ENCODE data around the gene BAZ2B. TPM values are rescaled to one million over a fixed set of nuclear protein-coding genes. Genes with fewer than 3 reads are reported as not detected.

The BAZ2B gene
- total and polyA plus RNA-seq, 2 experiments from 2014 or later, result 51.7 to 62.9 TPM

GRCh38 chr2:159381574-159381973 is 234.8 kb downstream of the BAZ2B start (continued):
- TF ChIP-seq, protein P1, sequence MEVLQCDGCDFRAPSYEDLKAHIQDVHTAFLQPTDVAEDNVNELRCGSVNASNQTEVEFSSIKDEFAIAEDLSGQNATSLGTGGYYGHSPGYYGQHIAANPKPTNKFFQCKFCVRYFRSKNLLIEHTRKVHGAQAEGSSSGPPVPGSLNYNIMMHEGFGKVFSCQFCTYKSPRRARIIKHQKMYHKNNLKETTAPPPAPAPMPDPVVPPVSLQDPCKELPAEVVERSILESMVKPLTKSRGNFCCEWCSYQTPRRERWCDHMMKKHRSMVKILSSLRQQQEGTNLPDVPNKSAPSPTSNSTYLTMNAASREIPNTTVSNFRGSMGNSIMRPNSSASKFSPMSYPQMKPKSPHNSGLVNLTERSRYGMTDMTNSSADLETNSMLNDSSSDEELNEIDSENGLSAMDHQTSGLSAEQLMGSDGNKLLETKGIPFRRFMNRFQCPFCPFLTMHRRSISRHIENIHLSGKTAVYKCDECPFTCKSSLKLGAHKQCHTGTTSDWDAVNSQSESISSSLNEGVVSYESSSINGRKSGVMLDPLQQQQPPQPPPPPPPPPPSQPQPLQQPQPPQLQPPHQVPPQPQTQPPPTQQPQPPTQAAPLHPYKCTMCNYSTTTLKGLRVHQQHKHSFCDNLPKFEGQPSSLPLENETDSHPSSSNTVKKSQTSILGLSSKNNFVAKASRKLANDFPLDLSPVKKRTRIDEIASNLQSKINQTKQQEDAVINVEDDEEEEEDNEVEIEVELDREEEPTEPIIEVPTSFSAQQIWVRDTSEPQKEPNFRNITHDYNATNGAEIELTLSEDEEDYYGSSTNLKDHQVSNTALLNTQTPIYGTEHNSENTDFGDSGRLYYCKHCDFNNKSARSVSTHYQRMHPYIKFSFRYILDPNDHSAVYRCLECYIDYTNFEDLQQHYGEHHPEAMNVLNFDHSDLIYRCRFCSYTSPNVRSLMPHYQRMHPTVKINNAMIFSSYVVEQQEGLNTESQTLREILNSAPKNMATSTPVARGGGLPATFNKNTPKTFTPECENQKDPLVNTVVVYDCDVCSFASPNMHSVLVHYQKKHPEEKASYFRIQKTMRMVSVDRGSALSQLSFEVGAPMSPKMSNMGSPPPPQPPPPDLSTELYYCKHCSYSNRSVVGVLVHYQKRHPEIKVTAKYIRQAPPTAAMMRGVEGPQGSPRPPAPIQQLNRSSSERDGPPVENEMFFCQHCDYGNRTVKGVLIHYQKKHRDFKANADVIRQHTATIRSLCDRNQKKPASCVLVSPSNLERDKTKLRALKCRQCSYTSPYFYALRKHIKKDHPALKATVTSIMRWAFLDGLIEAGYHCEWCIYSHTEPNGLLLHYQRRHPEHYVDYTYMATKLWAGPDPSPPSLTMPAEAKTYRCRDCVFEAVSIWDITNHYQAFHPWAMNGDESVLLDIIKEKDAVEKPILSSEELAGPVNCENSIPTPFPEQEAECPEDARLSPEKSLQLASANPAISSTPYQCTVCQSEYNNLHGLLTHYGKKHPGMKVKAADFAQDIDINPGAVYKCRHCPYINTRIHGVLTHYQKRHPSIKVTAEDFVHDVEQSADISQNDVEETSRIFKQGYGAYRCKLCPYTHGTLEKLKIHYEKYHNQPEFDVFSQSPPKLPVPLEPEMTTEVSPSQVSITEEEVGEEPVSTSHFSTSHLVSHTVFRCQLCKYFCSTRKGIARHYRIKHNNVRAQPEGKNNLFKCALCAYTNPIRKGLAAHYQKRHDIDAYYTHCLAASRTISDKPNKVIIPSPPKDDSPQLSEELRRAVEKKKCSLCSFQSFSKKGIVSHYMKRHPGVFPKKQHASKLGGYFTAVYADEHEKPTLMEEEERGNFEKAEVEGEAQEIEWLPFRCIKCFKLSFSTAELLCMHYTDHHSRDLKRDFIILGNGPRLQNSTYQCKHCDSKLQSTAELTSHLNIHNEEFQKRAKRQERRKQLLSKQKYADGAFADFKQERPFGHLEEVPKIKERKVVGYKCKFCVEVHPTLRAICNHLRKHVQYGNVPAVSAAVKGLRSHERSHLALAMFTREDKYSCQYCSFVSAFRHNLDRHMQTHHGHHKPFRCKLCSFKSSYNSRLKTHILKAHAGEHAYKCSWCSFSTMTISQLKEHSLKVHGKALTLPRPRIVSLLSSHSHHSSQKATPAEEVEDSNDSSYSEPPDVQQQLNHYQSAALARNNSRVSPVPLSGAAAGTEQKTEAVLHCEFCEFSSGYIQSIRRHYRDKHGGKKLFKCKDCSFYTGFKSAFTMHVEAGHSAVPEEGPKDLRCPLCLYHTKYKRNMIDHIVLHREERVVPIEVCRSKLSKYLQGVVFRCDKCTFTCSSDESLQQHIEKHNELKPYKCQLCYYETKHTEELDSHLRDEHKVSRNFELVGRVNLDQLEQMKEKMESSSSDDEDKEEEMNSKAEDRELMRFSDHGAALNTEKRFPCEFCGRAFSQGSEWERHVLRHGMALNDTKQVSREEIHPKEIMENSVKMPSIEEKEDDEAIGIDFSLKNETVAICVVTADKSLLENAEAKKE (CRISPR knock-in tag; IDR thresholded peaks at IDR 0.05), result no peak
- TF ChIP-seq, protein P2, sequence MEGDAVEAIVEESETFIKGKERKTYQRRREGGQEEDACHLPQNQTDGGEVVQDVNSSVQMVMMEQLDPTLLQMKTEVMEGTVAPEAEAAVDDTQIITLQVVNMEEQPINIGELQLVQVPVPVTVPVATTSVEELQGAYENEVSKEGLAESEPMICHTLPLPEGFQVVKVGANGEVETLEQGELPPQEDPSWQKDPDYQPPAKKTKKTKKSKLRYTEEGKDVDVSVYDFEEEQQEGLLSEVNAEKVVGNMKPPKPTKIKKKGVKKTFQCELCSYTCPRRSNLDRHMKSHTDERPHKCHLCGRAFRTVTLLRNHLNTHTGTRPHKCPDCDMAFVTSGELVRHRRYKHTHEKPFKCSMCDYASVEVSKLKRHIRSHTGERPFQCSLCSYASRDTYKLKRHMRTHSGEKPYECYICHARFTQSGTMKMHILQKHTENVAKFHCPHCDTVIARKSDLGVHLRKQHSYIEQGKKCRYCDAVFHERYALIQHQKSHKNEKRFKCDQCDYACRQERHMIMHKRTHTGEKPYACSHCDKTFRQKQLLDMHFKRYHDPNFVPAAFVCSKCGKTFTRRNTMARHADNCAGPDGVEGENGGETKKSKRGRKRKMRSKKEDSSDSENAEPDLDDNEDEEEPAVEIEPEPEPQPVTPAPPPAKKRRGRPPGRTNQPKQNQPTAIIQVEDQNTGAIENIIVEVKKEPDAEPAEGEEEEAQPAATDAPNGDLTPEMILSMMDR (conservative IDR thresholded peaks at IDR 0.05; ENCODE audit: low read depth in 2 of 2), result no peak
- TF ChIP-seq EZH2phosphoT487 (IDR thresholded peaks at IDR 0.05; ENCODE audit: unreplicated experiment) (no peak), CREB1 (CRISPR knock-in tag; IDR thresholded peaks at IDR 0.05; ENCODE audit: low read depth) (no peak), STAT1 (IDR thresholded peaks at IDR 0.05; ENCODE audit: unreplicated experiment) (no peak), POLR2AphosphoS5 (IDR thresholded peaks at IDR 0.05; ENCODE audit: low read depth) (no peak)
- TF ChIP-seq, protein P3, sequence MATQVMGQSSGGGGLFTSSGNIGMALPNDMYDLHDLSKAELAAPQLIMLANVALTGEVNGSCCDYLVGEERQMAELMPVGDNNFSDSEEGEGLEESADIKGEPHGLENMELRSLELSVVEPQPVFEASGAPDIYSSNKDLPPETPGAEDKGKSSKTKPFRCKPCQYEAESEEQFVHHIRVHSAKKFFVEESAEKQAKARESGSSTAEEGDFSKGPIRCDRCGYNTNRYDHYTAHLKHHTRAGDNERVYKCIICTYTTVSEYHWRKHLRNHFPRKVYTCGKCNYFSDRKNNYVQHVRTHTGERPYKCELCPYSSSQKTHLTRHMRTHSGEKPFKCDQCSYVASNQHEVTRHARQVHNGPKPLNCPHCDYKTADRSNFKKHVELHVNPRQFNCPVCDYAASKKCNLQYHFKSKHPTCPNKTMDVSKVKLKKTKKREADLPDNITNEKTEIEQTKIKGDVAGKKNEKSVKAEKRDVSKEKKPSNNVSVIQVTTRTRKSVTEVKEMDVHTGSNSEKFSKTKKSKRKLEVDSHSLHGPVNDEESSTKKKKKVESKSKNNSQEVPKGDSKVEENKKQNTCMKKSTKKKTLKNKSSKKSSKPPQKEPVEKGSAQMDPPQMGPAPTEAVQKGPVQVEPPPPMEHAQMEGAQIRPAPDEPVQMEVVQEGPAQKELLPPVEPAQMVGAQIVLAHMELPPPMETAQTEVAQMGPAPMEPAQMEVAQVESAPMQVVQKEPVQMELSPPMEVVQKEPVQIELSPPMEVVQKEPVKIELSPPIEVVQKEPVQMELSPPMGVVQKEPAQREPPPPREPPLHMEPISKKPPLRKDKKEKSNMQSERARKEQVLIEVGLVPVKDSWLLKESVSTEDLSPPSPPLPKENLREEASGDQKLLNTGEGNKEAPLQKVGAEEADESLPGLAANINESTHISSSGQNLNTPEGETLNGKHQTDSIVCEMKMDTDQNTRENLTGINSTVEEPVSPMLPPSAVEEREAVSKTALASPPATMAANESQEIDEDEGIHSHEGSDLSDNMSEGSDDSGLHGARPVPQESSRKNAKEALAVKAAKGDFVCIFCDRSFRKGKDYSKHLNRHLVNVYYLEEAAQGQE (IDR thresholded peaks at IDR 0.05; ENCODE audit: unreplicated experiment), result no peak

Measured in GM23338 (cell line).